NCI-H2196 treated with DMSO at 0.1 percent for 48 hours (cell line): ENCODE measurements around the gene MRPL23.

ENCODE experiments used
- DNase-seq: peaks from one replicate; lab custom pipeline; 2025; ENCODE audit not compliant: unreplicated experiment; lab: John Stamatoyannopoulos, UW

The MRPL23 gene

GRCh38 chr11:1920909-1921573 is 26.1 kb upstream of the MRPL23 start:
- no peak for DNase-seq

GRCh38 chr11:1921574-1922141 is 25.5 kb upstream of the MRPL23 start:
- no peak for DNase-seq

- no peak for DNase-seq
These were observed 24.6 kb upstream of the MRPL23 start for GRCh38 chr11:1922481-1923081.

GRCh38 chr11:1923201-1923956 is 23.8 kb upstream of the MRPL23 start:
- DNase-seq = no peak

GRCh38 chr11:1924181-1924580 is 23.0 kb upstream of the MRPL23 start:
- DNase-seq = no peak

GRCh38 chr11:1924646-1925372 is 22.3 kb upstream of the MRPL23 start:
- DNase-seq = no peak

GRCh38 chr11:1925373-1926155 is 21.6 kb upstream of the MRPL23 start:
- no peak for DNase-seq

GRCh38 chr11:1926156-1927025 is 20.7 kb upstream of the MRPL23 start:
- DNase-seq = no peak

GRCh38 chr11:1927026-1927847 is 19.9 kb upstream of the MRPL23 start:
- no peak for DNase-seq

- DNase-seq = no peak
These were observed 19.2 kb upstream of the MRPL23 start for GRCh38 chr11:1927848-1928469.

GRCh38 chr11:1928470-1928890 is 18.7 kb upstream of the MRPL23 start:
- no peak for DNase-seq

GRCh38 chr11:1928891-1929541 is 18.1 kb upstream of the MRPL23 start:
- no peak for DNase-seq

- no peak for DNase-seq
These were observed 17.3 kb upstream of the MRPL23 start for GRCh38 chr11:1929621-1930461.

GRCh38 chr11:1930462-1930830 is 16.7 kb upstream of the MRPL23 start:
- no peak for DNase-seq

- DNase-seq = no peak
These were observed 15.6 kb upstream of the MRPL23 start for GRCh38 chr11:1931341-1932104.

- DNase-seq = no peak
These were observed 15.0 kb upstream of the MRPL23 start for GRCh38 chr11:1932105-1932480.
